K562 (cell line): ENCODE measurements around the gene EIF2S3. TPM values are rescaled to one million over a fixed set of nuclear protein-coding genes. Genes with fewer than 3 reads are reported as not detected.

ENCODE experiments used
- ATAC-seq: fragments of 200-7000 bp; cut with Tn5 transposase; 3 replicates; pipeline ENCODE4 v1.9.1; 2020; ENCODE audit warnings: moderate library complexity
- Bru-seq: library from RNA; stranded (reverse); fragments of 400-500 nt; gene quantifications from one replicate; lab custom pipeline; 2021; lab: Mats Ljungman, UMichigan
- BruChase-seq, 2 experiments: library from RNA; stranded (reverse); fragments of 400-500 nt; gene quantifications; one replicate each; lab custom pipeline; 2021; lab: Mats Ljungman, UMichigan
- BruUV-seq: library from RNA; stranded (reverse); fragments of 400-500 nt; replicated peaks from 2 replicates; lab custom pipeline; 2021; lab: Mats Ljungman, UMichigan
- CTCF ChIA-PET: fragments of 300-600 bp; formaldehyde crosslinking; extraction: SDS; loops from one replicate; lab custom pipeline; 2021; ENCODE audit warnings: low intra/inter-chr PET ratio; lab: Yijun Ruan, JAX
- POLR2A ChIA-PET: fragments of 300-600, 350-650 bp; sonication (Branson Sonifier 250); formaldehyde crosslinking; extraction: SDS; loops from one replicate; lab custom pipeline; 2021; ENCODE audit warnings: antibody characterized with exemption, inconsistent platforms; lab: Yijun Ruan, JAX
- DNase-seq, 4 experiments: peaks; one replicate each; pipeline versions ENCODE4 v3.0.0 to v3.0.0-alpha.2; 2011 to 2018; ENCODE audit warnings: low spot score in 3 of 4, mixed read lengths in 3 of 4; ENCODE audit errors: extremely low read depth in 1 of 4
- FAIRE-seq: peaks from 2 replicates; lab custom pipeline; 2011; peaks lifted over from hg19 to GRCh38; lab: Jason Lieb, UNC
- H2AFZ ChIP-seq: 2 replicates; pipeline ENCODE4 v1.6.0; 2011; ENCODE audit warnings: low read depth, low read length, control low read depth, inconsistent platforms
- H3K27ac ChIP-seq: fragments of 200-600 bp; 3 replicates; pipeline ENCODE4 v1.8.0; 2011; ENCODE audit warnings: low read depth, mild to moderate bottlenecking, control low read depth, inconsistent platforms, low read length, moderate library complexity, mixed read lengths; ENCODE audit errors: extremely low read depth
- H3K27me3 ChIP-seq, 2 experiments: fragments of 300-600 bp in 1 of 2; 2 replicates in 1 of 2; 3 replicates in 1 of 2; pipeline versions ENCODE4 v1.6.0 to v1.8.0; 2011; ENCODE audit warnings: inconsistent platforms in 2 of 2, low read length in 2 of 2, mild to moderate bottlenecking in 1 of 2, mixed read lengths in 1 of 2, moderate library complexity in 1 of 2; ENCODE audit not compliant: control insufficient read depth in 2 of 2, insufficient read depth in 2 of 2
- H3K36me3 ChIP-seq: fragments of 300-600 bp; 3 replicates; pipeline ENCODE4 v1.8.0; 2011; ENCODE audit warnings: mild to moderate bottlenecking, low read length, inconsistent platforms; ENCODE audit not compliant: control insufficient read depth, insufficient read depth
- H3K4me1 ChIP-seq, 2 experiments: fragments of 200-600 bp in 1 of 2; replicated peaks in 1 of 2; 2 replicates in 1 of 2; 3 replicates in 1 of 2; pipeline versions ENCODE4 v1.5.1 to v1.8.0; 2011; ENCODE audit warnings: inconsistent platforms in 2 of 2, low read length in 2 of 2, mild to moderate bottlenecking in 1 of 2, mixed read lengths in 1 of 2, moderate library complexity in 1 of 2; ENCODE audit not compliant: control insufficient read depth in 2 of 2, insufficient read depth in 2 of 2
- H3K4me2 ChIP-seq: 2 replicates; pipeline ENCODE4 v1.6.1; 2011; ENCODE audit warnings: low read length, control low read depth, inconsistent platforms, mixed read lengths; ENCODE audit not compliant: insufficient read depth
- H3K4me3 ChIP-seq: fragments of 200-600 bp; sonication (generic), shearing (Covaris generic); 2 replicates; pipeline ENCODE4 v1.5.1; 2016; ENCODE audit warnings: control low read depth, inconsistent platforms
- H3K79me2 ChIP-seq: fragments of 200-600 bp; 3 replicates; pipeline ENCODE4 v1.8.0; 2011; ENCODE audit warnings: low read length, inconsistent platforms; ENCODE audit not compliant: control insufficient read depth, insufficient read depth
- H3K9ac ChIP-seq, 2 experiments: 2 replicates each; pipeline versions ENCODE4 v1.6.0 to v1.6.1; 2011; ENCODE audit warnings: low read depth in 2 of 2, low read length in 2 of 2, control low read depth in 1 of 2, inconsistent platforms in 1 of 2, mild to moderate bottlenecking in 1 of 2, mixed read lengths in 1 of 2; ENCODE audit not compliant: insufficient read depth in 1 of 2
- H3K9me1 ChIP-seq: one replicate; pipeline ENCODE4 v1.6.0; 2011; ENCODE audit warnings: inconsistent platforms, mild to moderate bottlenecking, low read length, moderate library complexity; ENCODE audit not compliant: control insufficient read depth, insufficient read depth
- H3K9me3 ChIP-seq: replicated peaks from 2 replicates; pipeline ENCODE4 v1.5.1; 2011; ENCODE audit warnings: low read depth, low read length, inconsistent platforms; ENCODE audit not compliant: control insufficient read depth, insufficient read depth
- H4K20me1 ChIP-seq: replicated peaks from 2 replicates; pipeline ENCODE4 v1.6.1; 2011; ENCODE audit warnings: low read length, inconsistent platforms, mixed read lengths; ENCODE audit not compliant: control insufficient read depth, insufficient read depth
- BMI1 ChIP-seq: fragments of 150-350 bp; IDR thresholded peaks from 2 replicates; pipeline ENCODE4 v1.6.1; 2014; ENCODE audit warnings: low read length
- CC2D1A ChIP-seq: fragments of 450-650 bp; IDR thresholded peaks from 2 replicates; pipeline ENCODE4 v1.6.1; 2017; ENCODE audit warnings: mild to moderate bottlenecking
- E2F8 ChIP-seq: fragments of 450-650 bp; IDR thresholded peaks from 2 replicates; pipeline ENCODE4 v1.7.1; 2018; ENCODE audit warnings: mild to moderate bottlenecking, low read depth; ENCODE audit not compliant: partially characterized antibody
- NR4A1 ChIP-seq, 2 experiments: fragments of 250-450 bp in 1 of 2; fragments of 450-650 bp in 1 of 2; sonication (Bioruptor Pico) in 1 of 2; IDR thresholded peaks; 2 replicates each; pipeline versions ENCODE4 v1.4.0 to v1.6.1; 2016 to 2020; ENCODE audit warnings: mild to moderate bottlenecking in 2 of 2, missing compliant biosample characterization in 1 of 2, missing genetic modification characterization in 1 of 2, moderate library complexity in 1 of 2
- ZBTB33 ChIP-seq: sonication (generic); formaldehyde crosslinking; IDR thresholded peaks from 2 replicates; pipeline ENCODE4 v1.8.1; 2023; ENCODE audit warnings: mild to moderate bottlenecking, missing genetic modification reagents
- WGBS: fragments of 100-300 bp; shearing (Covaris generic); methylation state at CpG from one replicate; pipeline ENCODE4 v1.1.6; 2016; ENCODE audit warnings: low coverage, mixed read lengths; ENCODE audit not compliant: insufficient coverage; ENCODE audit errors: missing lambda C conversion rate; 5-methylcytosine and 5-hydroxymethylcytosine counted together
- in situ Hi-C: fragments of 300-500 bp; cut with MboI; formaldehyde crosslinking; loops from 4 replicates; pipeline ENCODE4 v1.15.0; 2018; ENCODE audit warnings: inconsistent platforms, mixed read lengths
- intact Hi-C: fragments of 100-400 bp; cut with micrococcal nuclease; formaldehyde crosslinking; loops from 2 replicates; pipeline ENCODE4 v1.14.2; 2022
- long read RNA-seq, 3 experiments: library from polyadenylated mRNA in 2 of 3; library from RNA in 1 of 3; unstranded in 2 of 3; stranded (forward) in 1 of 3; transcript quantifications; one replicate each; pipeline ENCODE4 v2.0.0, GENCODE V29; 2019 to 2022
- polyA minus RNA-seq, 3 experiments: library from RNA; depleted of rRNA, polyadenylated mRNA; stranded (reverse); fragments of >200 nt; gene quantifications; 2 replicates each; pipeline ENCODE4 v1.2.3, GENCODE V29; 2011
- polyA plus RNA-seq, 8 experiments: library from polyadenylated mRNA; depleted of rRNA in 4 of 8; stranded (reverse) in 5 of 8; unstranded in 3 of 8; fragments of >200 nt; fragmentation: Nextera tagmentation in 2 of 8; fragmentation: Illumina TruSeq in 1 of 8; extraction: Ambion mirVana in 2 of 8; extraction: Trizol in 1 of 8; gene quantifications; 2 replicates each; pipeline versions ENCODE4 v1.2.1 to v1.2.3, GENCODE V29; 2011 to 2014; ENCODE audit warnings: inconsistent platforms in 1 of 8, missing spikeins in 1 of 8
- total RNA-seq, 7 experiments: library from RNA; depleted of rRNA in 6 of 7; stranded (reverse); fragments of >200 nt in 6 of 7; fragmentation: Illumina TruSeq in 2 of 7; extraction: Trizol in 2 of 7; gene quantifications; 2 replicates each; pipeline versions ENCODE4 v1.2.1 to v1.2.3, GENCODE V29; 2011 to 2021; ENCODE audit warnings: low replicate concordance in 1 of 7
- TF ChIP-seq, protein P1 (sequence below): fragments of 250-450 bp; sonication (Bioruptor Pico); IDR thresholded peaks from 2 replicates; pipeline ENCODE4 v1.8.0; 2021; ENCODE audit warnings: mild to moderate bottlenecking, moderate library complexity

The EIF2S3 gene
- total RNA-seq (2011; cell fraction: chromatin; rRNA removed; ENCODE audit: low replicate concordance) = 200 and 407 TPM in 2 replicates
- total RNA-seq (2011; cell fraction: nucleolus; rRNA removed) = 127 and 141 TPM in 2 replicates
- total RNA-seq (2011; cell fraction: nucleoplasm; rRNA removed) = 216 and 294 TPM in 2 replicates
- total RNA-seq (2014; rRNA removed) (243 and 256 TPM in 2 replicates), total RNA-seq (2014; rRNA removed; fragmentation: Illumina TruSeq; extraction: Trizol) (439 and 497 TPM in 2 replicates), total RNA-seq (2015; rRNA removed; fragmentation: Illumina TruSeq; extraction: Trizol) (354 and 375 TPM in 2 replicates), total RNA-seq (2021) (313 and 344 TPM in 2 replicates), polyA plus RNA-seq (2011; rRNA removed) (206 and 228 TPM in 2 replicates), polyA plus RNA-seq (2014; fragmentation: Illumina TruSeq; extraction: Trizol) (289 and 316 TPM in 2 replicates), polyA plus RNA-seq (2014; fragmentation: Nextera tagmentation; extraction: Ambion mirVana) (100 to 1,000 TPM; 148 to 192 TPM), polyA plus RNA-seq (2014; rRNA removed) (275 and 280 TPM in 2 replicates), polyA minus RNA-seq (2011; rRNA and poly(A)+ RNA removed) (294 and 397 TPM in 2 replicates), Bru-seq, nascent RNA (percentile 98 among the genes with signal in this experiment), BruChase-seq, experiment 1, labeled RNA remaining after a 2-hour chase (percentile 99 among the genes with signal in this experiment), BruChase-seq, experiment 2, labeled RNA remaining after a 6-hour chase (percentile 99 among the genes with signal in this experiment)
- polyA plus RNA-seq (2011; cell fraction: cytosol; rRNA removed) = 123 and 178 TPM in 2 replicates
- 185 and 235 TPM in 2 replicates for polyA plus RNA-seq (2011; cell fraction: nucleus; rRNA removed)
- 218 and 304 TPM in 2 replicates for polyA plus RNA-seq (2012)
- 263 and 330 TPM in 2 replicates for polyA minus RNA-seq (2011; cell fraction: cytosol; rRNA and poly(A)+ RNA removed)
- polyA minus RNA-seq (2011; cell fraction: nucleus; rRNA and poly(A)+ RNA removed) = 68.8 and 126 TPM in 2 replicates
- long read RNA-seq, experiment 1, transcript EIF2S3-201 (12 exons, 2,858 nt) = major isoform, 1,192 of 1,478 reads
- long read RNA-seq, experiment 1, partial matches to known transcripts = 60 of 1,478 reads
- long read RNA-seq, experiment 1, other reads (novel, unspliced or antisense) = 226 of 1,478 reads
- long read RNA-seq, experiment 2, transcript EIF2S3-201 (12 exons, 2,858 nt) = major isoform, 56 of 241 reads
- long read RNA-seq, experiment 2, partial matches to known transcripts = 90 of 241 reads
- long read RNA-seq, experiment 2, other reads (novel, unspliced or antisense) = 95 of 241 reads
- long read RNA-seq, experiment 3, transcript EIF2S3-201 (12 exons, 2,858 nt) = major isoform, 252 of 435 reads
- long read RNA-seq, experiment 3, partial matches to known transcripts = 34 of 435 reads
- long read RNA-seq, experiment 3, other reads (novel, unspliced or antisense) = 149 of 435 reads

- no peaks in the 10 kb centered on the region for H3K9me3 ChIP-seq
- no peak within 1 kb of the TSS for H3K4me3 ChIP-seq
- FAIRE-seq (peak; percentile 92), ATAC-seq (peak; percentile 95), DNase-seq (peak; percentile 79 to 95 (median 82))
- H3K4me2 ChIP-seq = peak within 1 kb of the TSS; percentile 19; the same call in 1 of the 2 replicates
- ChIA-PET CTCF (interaction anchor here (0.6 to 2.2 kb wide), 3 partner anchors 29 to 146 kb away, joined by 3 to 23 read pairs (median 4); partner anchors contain the start of genes APOO and CXorf58), POLR2A (interaction anchor here (0.6 to 2.4 kb wide), 12 partner anchors 12 to 302 kb away, joined by 3 to 17 read pairs (median 4); partner anchors contain the start of genes APOO, CXorf58, KLHL15 and SAT1)
- no peaks in the 10 kb centered on the region for H3K9me1 ChIP-seq
- H4K20me1 ChIP-seq = no peaks in the 10 kb centered on the region
- BruUV-seq = TSS peak; percentile 85
- in situ Hi-C loops (loop anchor here (10.0 kb wide), 1 partner anchor 360 kb away; no protein-coding TSS in a partner anchor), intact Hi-C loops (loop anchor here (1.0 to 10.0 kb wide), 4 partner anchors 29 to 360 kb away; partner anchors contain the start of genes CXorf58 and SAT1)
- peaks cover 23% of the 10 kb centered on the region; the same call in 2 of the 3 replicates for H3K36me3 ChIP-seq
- H3K9ac ChIP-seq = peak within 1 kb of the TSS in 1 of 2 experiments; percentile 100; a peak in 2 of 4 replicates
- peaks cover 8% of the 10 kb centered on the region for H3K79me2 ChIP-seq
- no peak within 1 kb of the TSS; the same call in 1 of the 3 replicates for H3K27ac ChIP-seq
- H3K27me3 ChIP-seq = no peaks in the 10 kb centered on the region
- H2AFZ ChIP-seq = peak within 1 kb of the TSS; percentile 100
- H3K4me1 ChIP-seq = peaks cover 4 to 6% of the 10 kb centered on the region in 2 experiments; a peak in 2 of 5 replicates
- under 1% methylated on average over 40 of the region's 57 CpGs for WGBS
- TF ChIP-seq NR4A1 (CRISPR knock-in tag; IDR thresholded peaks at IDR 0.05) (no peak), NR4A1 (tag; IDR thresholded peaks at IDR 0.05) (no peak), BMI1 (no peak), CC2D1A (0 out of 2 replicates have a peak, but pooled peaks have one; percentile 23), ZBTB33 (no peak), E2F8 (peak; percentile 86)
- TF ChIP-seq, protein P1, sequence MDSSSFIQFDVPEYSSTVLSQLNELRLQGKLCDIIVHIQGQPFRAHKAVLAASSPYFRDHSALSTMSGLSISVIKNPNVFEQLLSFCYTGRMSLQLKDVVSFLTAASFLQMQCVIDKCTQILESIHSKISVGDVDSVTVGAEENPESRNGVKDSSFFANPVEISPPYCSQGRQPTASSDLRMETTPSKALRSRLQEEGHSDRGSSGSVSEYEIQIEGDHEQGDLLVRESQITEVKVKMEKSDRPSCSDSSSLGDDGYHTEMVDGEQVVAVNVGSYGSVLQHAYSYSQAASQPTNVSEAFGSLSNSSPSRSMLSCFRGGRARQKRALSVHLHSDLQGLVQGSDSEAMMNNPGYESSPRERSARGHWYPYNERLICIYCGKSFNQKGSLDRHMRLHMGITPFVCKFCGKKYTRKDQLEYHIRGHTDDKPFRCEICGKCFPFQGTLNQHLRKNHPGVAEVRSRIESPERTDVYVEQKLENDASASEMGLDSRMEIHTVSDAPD (CRISPR knock-in tag) = no peak
Measured at GRCh38 chrX:24054182-24055042, at the start of gene EIF2S3. Gene EIF2S3 (plus strand): TSS chrX:24054956. CDS start chrX:24054969, 13 bp downstream.
